ENCODE data around the gene ITGA1.

Gene ITGA1

DNA sequence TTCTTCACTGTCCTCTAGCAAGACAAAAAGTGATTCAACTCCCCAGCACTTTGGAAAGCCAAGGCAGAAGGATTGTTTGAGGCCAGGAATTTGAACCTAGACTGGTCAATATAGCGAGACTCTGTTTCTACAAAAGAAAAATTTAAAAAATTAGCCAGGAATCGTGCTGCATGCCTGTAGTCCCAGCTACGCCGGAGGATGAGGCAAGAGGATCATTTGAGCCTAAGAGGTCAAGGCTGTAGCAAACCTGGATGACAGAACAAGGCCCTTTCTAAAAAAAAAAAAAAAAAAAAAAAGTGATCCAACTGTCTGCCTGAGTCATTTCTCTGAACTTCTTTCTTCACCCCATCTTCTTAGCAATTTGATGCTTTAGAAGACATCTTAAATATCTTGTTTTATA lies 213.8 kb downstream of the ITGA1 start:
- Histone ChIP-seq H3K9me3 (ENCODE audit: control insufficient read depth in 5 of 5, low read length in 5 of 5) (no peaks in the 10 kb centered on the region), H3K27ac (ENCODE audit: low read depth, low read length) (no peak overlapping the region), H3K27me3 (ENCODE audit: control insufficient read depth in 5 of 5, insufficient read depth in 4 of 5, low read length in 5 of 5) (no peaks in the 10 kb centered on the region), H3K4me3 (ENCODE audit: low read depth in 1 of 5, low read length in 5 of 5) (no peak overlapping the region), H3K9ac (ENCODE audit: low read length in 5 of 5) (no peak overlapping the region), H3K4me1 (ENCODE audit: control insufficient read depth in 5 of 5, insufficient read depth in 5 of 5, low read length in 5 of 5) (peaks cover 0 to 8% (median 0%) of the 10 kb centered on the region in 5 donors), H3K36me3 (ENCODE audit: control insufficient read depth in 5 of 5, insufficient read depth in 5 of 5, low read length in 5 of 5) (no peaks in the 10 kb centered on the region)

GRCh38 chr5:53002491-53002890 lies 214.8 kb downstream of the ITGA1 start:
- H3K9me3 ChIP-seq (ENCODE audit: control insufficient read depth in 5 of 5, low read length in 5 of 5), result no peaks in the 10 kb centered on the region
- no peaks in the 10 kb centered on the region for H3K27me3 ChIP-seq (ENCODE audit: control insufficient read depth in 5 of 5, insufficient read depth in 4 of 5, low read length in 5 of 5)
- H3K27ac ChIP-seq (ENCODE audit: low read depth, low read length), result no peak overlapping the region
- H3K4me3 ChIP-seq (ENCODE audit: low read depth in 1 of 5, low read length in 5 of 5), result no peak overlapping the region
- no peak overlapping the region for H3K9ac ChIP-seq (ENCODE audit: low read length in 5 of 5)
- no peaks in the 10 kb centered on the region for H3K36me3 ChIP-seq (ENCODE audit: control insufficient read depth in 5 of 5, insufficient read depth in 5 of 5, low read length in 5 of 5)
- H3K4me1 ChIP-seq (ENCODE audit: control insufficient read depth in 5 of 5, insufficient read depth in 5 of 5, low read length in 5 of 5), result peaks cover 0 to 8% (median 0%) of the 10 kb centered on the region in 5 donors

DNA sequence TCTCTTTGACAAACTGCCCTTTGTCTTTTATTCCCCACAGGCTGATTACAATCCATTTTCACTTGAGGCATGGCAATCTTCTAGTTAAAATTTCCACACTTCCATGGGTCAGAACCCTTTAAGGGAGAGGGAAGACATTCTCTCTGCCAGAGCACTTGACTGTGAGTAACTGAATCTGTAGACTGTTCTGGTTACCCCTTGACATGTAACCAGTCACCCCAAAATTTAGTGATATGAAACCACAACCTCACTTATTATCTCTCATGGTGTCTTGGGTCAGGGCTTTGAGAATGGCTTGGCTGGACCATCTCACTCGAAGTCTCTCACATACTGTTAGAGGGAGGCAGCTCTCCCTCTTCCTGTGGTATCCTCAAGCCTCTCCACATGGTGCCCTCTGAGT lies 215.4 kb downstream of the ITGA1 start:
- no peaks in the 10 kb centered on the region for H3K27me3 ChIP-seq (ENCODE audit: control insufficient read depth in 5 of 5, insufficient read depth in 4 of 5, low read length in 5 of 5)
- H3K9ac ChIP-seq (ENCODE audit: low read length in 5 of 5), result no peak overlapping the region
- no peak overlapping the region for H3K4me3 ChIP-seq (ENCODE audit: low read depth in 1 of 5, low read length in 5 of 5)
- peaks cover 0 to 8% (median 0%) of the 10 kb centered on the region in 5 donors for H3K4me1 ChIP-seq (ENCODE audit: control insufficient read depth in 5 of 5, insufficient read depth in 5 of 5, low read length in 5 of 5)
- no peaks in the 10 kb centered on the region for H3K9me3 ChIP-seq (ENCODE audit: control insufficient read depth in 5 of 5, low read length in 5 of 5)
- no peaks in the 10 kb centered on the region for H3K36me3 ChIP-seq (ENCODE audit: control insufficient read depth in 5 of 5, insufficient read depth in 5 of 5, low read length in 5 of 5)
- H3K27ac ChIP-seq (ENCODE audit: low read depth, low read length), result no peak overlapping the region

DNA sequence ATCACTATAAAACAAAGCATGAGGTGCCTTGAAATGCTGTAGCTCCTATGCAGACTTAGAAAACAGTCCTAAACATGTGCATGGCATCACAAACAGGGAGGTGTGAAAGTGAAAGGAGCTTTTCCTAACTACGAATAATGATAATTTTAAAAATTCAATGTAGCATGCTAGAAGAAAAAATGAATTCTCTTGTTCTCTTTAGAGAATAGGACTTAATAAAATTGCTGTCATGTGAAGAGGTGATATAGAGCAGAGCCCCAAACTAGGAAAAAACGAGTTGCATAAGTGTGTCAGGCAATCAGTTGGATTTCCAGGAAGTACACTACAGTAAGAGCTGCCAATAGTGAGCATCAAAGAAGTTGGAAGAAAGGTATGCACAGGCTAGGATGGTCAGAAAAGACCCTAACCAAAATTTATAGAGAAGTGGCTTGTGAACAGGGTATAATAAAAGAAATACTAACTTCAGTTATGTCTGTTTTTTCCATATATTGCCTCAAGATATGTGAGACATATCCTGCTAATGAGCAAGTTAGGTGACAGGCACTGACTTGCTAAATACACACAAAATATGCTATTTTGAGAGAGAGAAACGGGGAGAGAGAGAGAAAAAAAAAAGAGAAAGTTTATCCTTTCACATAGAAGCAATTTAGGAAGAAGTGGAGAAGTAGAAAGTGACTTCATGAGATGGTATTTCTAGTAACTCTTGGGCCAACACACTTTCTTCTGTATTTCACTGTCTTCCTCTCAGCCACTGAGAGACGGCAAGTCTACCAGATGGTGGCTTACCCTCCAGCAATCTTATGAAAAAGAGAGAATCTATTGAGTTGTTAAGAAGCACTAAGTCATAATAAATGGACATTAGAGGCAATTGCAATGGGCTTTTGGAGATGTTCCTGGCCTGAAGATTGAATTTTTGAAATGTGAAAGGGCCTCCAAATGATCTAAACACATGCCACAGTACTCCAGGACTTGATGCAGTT lies 219.5 kb downstream of the ITGA1 start:
- Histone ChIP-seq H3K9me3 (ENCODE audit: control insufficient read depth in 5 of 5, low read length in 5 of 5) (no peaks in the 10 kb centered on the region), H3K36me3 (ENCODE audit: control insufficient read depth in 5 of 5, insufficient read depth in 5 of 5, low read length in 5 of 5) (no peaks in the 10 kb centered on the region), H3K4me1 (ENCODE audit: control insufficient read depth in 5 of 5, insufficient read depth in 5 of 5, low read length in 5 of 5) (peaks cover 0 to 8% (median 0%) of the 10 kb centered on the region in 5 donors), H3K27me3 (ENCODE audit: control insufficient read depth in 5 of 5, insufficient read depth in 4 of 5, low read length in 5 of 5) (no peaks in the 10 kb centered on the region), H3K9ac (ENCODE audit: low read length in 5 of 5) (no peak overlapping the region), H3K4me3 (ENCODE audit: low read depth in 1 of 5, low read length in 5 of 5) (peak overlapping the region in 1 of 5 donors; percentile 12), H3K27ac (ENCODE audit: low read depth, low read length) (no peak overlapping the region)

- H3K9ac ChIP-seq (ENCODE audit: low read length in 5 of 5), result no peak overlapping the region
- H3K27me3 ChIP-seq (ENCODE audit: control insufficient read depth in 5 of 5, insufficient read depth in 4 of 5, low read length in 5 of 5), result no peaks in the 10 kb centered on the region
- no peak overlapping the region for H3K27ac ChIP-seq (ENCODE audit: low read depth, low read length)
These were observed 221.0 kb downstream of the ITGA1 start for GRCh38 chr5:53008751-53009150.

More at GRCh38 chr5:53008751-53009150, 221.0 kb downstream of the ITGA1 start:
- no peak overlapping the region for H3K4me3 ChIP-seq (ENCODE audit: low read depth in 1 of 5, low read length in 5 of 5)
- no peaks in the 10 kb centered on the region for H3K36me3 ChIP-seq (ENCODE audit: control insufficient read depth in 5 of 5, insufficient read depth in 5 of 5, low read length in 5 of 5)
- no peaks in the 10 kb centered on the region for H3K9me3 ChIP-seq (ENCODE audit: control insufficient read depth in 5 of 5, low read length in 5 of 5)
- H3K4me1 ChIP-seq (ENCODE audit: control insufficient read depth in 5 of 5, insufficient read depth in 5 of 5, low read length in 5 of 5), result peaks cover 0 to 8% (median 0%) of the 10 kb centered on the region in 5 donors

Data from subcutaneous abdominal adipose tissue (tissue), 5 donors.